ENCODE data around the gene PTGER1.

- TF ChIP-seq CSRNP3 (CRISPR knock-in tag; IDR thresholded peaks at IDR 0.05): no peak
- no peak for TF ChIP-seq RARB (CRISPR knock-in tag; IDR thresholded peaks at IDR 0.05)
- TF ChIP-seq PATZ1 (CRISPR knock-in tag; IDR thresholded peaks at IDR 0.05; ENCODE audit: borderline replicate concordance): no peak
These were observed 11.4 kb downstream of the PTGER1 start for GRCh38 chr19:14463747-14464146.

Data from SK-N-SH treated with all-trans-retinoic acid at 6 μM for 48 hours (cell line).